HG03460 (cell line): ENCODE measurements around the gene FEZF2.

ENCODE experiments used
- ATAC-seq: cut with Tn5 transposase; IDR thresholded peaks from one replicate; pipeline ENCODE4 v1.9.1; 2021; ENCODE audit not compliant: unreplicated experiment

Gene FEZF2

DNA sequence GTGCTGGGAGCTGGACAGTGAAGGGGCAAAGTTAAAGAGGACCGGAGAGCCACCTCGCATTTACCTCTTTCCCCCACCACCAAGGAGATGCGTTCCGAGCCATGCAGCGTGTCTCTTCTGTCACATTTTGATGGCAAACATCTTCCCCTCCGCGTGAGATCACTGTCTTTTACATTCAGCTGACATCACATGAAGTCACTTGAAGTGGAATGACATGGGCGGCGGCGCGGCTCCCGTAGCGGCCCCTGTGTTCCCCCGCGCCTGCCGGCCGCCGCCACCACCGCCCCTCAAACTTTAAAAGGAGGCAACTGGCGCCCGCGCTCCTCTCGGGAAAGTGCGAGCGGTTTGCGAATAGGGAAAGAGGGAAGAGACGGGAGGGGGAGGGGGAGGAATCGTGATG lies at the start of gene FEZF2:
Gene FEZF2, minus strand, starts transcription at position 336 of the 400 bp plus-strand sequence. CDS start 682 bp downstream, outside the sequence.
- no peak for ATAC-seq

DNA sequence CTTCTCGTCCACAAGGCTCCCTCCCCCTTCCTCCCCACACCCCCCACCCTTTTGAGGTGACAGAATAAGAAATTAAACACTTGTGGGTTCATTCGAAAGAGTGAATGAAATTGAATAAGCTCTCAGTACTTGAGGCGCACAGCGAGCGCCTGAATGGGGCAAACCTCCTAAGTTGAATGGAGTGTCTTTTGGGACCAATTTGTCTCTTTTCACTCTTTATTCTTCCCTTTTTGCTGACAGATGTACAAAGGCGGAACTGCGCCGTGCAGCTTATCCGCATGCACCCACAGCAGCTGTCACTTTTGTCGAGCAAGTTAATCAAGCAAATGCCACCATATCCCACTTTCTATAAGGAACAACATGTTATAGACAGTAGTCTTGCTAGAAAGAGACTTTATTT lies 47.9 kb upstream of the FEZF2 start:
- no peak for ATAC-seq

DNA sequence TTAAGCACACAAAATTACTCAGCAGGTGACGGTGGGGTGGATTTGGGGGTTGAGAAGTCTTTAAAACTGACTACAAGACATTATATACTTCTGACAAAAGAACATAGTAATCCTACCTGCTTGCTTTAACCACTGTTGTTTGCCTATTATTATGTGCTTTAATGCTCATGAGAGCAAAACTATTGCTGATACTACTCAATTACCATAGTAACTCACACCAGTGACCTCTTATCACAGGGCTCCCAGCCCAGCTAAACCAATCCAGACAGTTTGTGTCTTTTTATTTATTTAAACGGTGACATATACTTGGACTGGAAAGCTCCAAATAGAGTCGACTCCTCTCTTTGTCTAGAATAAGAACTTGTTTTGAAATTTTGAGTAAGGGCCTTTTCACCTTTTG lies 42.8 kb upstream of the FEZF2 start:
- no peak for ATAC-seq

DNA sequence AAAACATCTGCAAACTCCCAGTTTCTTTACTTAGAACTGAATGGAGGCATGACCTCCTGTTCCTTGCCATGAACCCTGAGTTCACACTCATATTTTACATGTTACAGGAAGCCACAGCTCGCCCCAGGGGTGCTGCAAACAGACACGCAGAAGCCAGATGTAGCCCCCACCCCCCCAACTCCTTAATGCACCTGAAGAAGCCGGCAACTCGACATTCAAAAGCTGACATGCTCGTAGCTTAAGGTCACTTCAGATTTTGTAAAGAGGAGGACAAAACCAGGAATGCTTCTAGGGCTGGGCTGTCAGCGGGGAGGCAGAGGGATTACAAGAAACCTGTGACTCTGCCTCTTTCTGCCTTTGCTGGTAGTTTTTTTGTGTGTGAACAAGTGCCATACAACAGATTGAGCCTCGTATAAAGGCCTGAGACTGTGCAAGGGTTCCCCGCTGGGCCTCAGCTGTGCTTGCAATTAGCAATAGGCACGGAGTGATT lies 42.0 kb upstream of the FEZF2 start:
- ATAC-seq, result no peak

DNA sequence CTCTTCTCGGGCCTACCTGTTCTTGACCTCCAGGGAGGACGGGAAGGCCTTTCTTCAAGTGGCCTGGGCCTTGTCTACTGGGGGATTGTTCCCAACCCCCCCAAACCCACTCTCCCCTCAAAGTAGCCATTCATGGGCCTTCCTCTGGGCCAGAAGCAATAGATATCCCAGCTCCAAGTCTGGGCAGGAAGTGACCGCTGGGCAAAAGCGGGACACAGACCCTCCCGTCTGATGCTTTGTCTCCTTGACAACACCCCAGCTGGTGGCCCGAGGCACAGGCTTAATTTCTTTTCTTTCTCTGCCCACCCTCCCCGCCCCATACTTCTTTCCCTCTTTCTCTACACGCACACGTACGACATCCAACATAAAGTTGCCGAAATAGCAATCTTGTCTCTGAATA lies 41.4 kb upstream of the FEZF2 start:
- no peak for ATAC-seq

DNA sequence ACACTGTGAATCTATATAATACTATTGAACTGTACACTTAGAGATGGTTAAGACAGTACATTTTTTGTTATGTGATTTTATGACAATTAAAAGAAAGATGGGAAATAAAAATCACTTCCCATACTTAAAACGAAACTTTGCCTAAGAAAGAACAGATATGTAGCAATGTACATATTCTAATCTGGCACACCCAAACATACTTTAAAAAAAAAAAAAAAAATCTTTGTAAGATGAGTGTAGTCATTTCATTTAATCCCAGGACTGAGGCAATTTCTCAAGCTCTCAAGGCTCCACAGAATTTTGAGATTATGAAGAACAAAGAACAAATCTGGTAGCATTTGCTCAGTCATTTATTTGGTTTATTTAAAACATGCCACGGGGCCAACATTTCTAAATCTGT lies 40.3 kb upstream of the FEZF2 start:
- no peak for ATAC-seq

DNA sequence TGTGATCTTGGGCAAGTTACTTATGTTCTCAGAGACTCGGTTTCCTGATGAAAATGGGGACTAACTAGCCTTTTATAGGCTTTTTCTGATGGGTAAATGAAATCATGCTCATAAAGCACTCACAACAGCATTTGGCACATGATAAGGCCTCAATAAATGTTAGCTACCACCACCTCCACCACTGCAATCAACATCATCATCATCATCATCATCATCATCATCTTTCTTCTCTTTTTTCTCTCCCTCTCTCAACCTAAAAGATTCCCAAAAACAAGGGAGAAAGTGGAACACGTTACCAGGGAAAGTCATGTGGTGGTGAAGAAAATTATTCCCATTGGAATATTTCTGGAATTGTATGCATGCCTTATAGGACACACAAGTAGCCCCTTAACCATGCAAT lies 33.6 kb upstream of the FEZF2 start:
- no peak for ATAC-seq

DNA sequence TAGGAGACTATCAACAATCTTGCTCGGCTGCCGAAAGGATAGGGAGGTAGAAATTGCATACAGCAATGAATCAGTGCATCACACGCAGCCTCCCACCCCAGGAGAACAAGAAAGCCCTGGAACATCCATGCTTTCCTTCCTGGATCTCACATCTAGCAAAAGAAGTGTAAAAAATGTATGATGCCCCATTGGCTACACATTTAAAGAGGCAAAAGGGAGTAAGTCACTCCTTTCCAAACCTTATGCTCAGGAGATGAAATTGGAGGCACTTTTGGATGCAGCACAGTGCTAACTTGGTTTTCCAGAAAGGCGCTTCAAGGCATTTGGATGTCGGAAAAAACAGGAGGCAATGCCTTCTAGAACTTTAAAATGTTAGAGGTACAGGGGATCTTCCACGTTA lies 32.2 kb upstream of the FEZF2 start:
- no peak for ATAC-seq

DNA sequence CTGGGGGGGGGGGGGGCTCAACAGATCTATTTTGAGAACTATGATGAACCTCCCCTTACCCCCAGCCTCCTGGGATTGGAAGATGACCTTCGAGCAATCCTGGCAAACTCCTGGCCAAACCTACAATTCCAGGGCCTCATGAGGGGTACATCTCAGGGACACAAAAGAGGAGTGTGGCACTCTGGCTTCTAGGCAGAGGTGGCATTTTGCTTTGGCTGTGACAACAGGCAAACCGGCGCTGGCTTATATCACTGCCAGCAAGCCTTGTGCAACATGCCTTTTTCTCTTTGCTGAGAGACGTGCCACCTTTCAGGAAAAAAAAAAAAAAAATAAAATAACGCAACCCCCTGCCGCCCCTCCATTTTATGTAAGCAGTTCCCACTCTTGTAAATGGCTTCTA lies 31.8 kb upstream of the FEZF2 start:
- ATAC-seq, result no peak

DNA sequence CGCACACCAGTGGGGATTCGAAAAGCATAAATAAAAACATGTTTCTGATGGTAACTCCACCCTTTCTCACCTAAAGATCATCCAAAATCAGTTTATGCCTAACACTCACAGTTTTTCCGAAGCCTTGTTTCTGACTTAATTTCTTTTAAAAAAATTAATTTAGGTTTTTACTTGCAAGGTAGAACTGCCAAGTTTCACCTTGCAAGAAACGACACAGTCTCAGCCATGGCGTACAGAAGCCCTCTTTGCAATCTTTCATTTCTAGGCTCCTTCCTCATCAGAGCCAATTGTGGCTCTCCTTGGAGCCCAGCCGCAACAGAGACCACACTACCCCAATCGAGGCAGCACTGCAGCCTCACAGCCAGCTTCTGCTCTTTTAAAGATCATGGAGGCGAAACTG lies 31.0 kb upstream of the FEZF2 start:
- no peak for ATAC-seq

DNA sequence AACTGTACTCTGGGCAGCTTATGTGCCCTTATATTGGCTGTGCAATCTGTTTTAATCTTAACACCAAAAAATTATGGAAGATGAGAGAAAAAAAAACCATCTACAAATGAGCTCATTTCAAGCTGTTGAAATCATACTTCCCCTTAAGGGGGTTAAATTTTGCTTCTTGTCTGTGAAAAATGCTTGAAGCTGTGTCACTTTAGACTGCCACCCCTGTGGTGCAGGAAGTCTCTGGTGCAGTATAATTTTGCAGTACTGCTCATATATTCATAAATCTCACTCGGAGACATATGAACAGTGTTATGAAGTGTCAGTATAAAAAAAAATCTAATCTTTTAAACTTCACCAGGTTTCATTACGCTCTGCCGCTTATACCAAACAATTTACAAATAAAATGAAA lies 30.4 kb upstream of the FEZF2 start:
- ATAC-seq, result no peak

DNA sequence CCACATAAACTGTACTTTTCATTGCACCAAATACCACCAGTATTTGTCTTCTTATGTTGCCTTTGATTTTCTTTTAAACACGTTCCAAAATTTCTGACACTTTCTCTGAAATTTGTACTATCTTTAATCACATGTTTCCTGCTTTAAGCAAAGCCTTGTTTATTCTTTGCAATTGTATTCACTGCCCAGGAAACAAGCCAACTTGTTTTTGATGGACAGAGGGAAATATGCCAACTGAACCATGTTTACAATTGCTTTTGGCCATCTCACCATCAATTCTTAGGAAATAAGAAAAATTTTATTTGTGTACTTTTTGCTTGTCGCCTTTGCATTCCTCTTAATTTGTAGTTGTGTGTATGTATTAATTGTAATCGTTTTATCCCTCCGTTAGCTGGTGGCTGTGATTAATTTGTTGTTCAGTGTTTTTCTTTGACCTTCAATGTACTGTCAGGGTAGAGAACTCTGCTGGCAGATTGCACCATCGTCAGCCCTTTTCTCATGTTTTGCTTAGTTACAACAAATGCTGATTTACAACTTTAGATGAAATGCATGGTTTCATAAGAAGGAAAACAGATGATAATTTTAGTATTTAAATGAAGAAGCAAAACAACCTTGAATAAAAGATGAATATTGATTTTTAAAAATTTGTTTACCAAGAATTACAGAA lies 19.4 kb upstream of the FEZF2 start:
- no peak for ATAC-seq

DNA sequence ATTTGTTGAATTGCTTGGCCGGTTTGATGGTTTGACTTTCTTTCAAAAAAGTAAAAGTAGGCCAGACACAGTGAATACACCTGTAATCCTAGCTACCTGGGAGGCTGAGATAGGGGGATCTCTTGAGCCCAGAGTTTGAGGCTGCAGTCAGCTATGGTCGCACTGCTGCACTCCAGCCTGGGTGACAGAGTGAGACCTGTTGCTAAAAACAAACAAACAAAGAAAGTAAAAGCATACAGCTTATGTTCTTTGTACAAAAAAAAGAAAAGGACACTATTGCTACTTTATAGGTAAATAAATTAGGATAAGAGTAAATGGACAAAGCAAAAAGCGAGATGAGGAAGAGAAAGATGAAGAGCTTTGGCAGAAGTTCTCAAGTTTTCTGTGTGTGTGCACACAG lies 13.9 kb upstream of the FEZF2 start:
- ATAC-seq, result no peak

DNA sequence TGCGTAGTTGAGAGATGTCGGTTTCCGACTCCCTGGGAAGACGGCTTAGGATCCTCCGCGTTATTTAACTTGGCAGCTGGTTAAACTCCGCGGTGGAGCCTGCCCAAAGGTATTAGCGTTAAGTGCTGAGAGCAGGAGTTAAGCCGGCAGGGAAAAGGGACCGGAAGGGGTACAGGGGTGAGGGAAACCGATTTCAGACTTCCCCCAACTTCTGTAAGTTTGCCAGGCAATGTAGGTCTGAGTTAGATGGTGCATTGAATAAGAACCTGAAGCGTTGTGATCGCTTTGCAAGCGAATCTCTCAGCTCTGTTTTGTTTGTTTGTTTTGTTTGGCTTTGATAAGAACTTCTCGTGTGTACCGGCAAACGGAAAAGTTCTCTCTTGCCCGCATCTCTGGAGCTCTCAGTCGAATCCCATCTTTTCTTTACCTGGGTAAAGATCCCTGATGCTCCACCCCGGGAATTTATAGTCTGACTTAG lies 6.0 kb upstream of the FEZF2 start:
- ATAC-seq, result no peak

DNA sequence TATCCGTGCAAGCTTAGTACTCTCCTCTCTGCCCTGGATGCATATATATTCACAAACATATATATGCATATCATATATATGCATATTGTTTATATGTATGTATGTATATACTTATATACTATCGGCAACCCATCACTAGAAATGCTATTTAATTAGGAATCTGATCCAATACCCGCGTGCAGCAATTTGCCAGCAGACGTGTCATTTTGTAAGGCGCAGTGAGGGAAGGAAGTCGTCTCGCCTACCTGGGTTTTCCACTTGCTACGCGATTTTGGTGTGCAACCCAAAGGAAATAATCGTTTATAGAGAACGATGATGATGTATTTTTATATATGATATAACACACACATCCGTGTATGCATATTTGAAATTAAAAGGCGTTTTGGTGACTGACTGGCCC lies 5.6 kb upstream of the FEZF2 start:
- ATAC-seq, result no peak

DNA sequence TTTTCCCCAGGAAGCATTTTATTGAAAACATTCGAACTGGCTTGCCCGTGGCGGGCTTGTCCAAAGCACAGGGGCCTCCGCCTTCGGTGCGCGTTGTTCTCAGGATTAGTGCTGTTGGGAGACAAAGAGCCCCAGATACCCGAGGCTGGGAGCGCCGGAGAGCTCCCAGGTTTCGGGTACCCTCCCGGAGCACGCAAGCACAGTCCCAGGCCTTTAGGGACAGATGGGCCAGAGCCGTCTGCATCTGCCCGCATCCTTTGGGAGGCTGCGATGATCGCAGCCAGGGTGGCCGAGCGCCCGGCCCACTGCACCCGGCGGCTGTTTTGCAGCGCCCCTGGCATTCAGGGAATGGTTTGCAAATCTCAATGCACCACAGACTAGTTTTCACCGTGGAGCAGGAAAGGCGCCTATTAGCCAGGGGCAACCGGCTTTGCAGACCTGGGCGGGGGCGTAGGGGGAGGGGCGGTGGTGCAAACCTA lies 5.0 kb upstream of the FEZF2 start:
- ATAC-seq, result no peak

DNA sequence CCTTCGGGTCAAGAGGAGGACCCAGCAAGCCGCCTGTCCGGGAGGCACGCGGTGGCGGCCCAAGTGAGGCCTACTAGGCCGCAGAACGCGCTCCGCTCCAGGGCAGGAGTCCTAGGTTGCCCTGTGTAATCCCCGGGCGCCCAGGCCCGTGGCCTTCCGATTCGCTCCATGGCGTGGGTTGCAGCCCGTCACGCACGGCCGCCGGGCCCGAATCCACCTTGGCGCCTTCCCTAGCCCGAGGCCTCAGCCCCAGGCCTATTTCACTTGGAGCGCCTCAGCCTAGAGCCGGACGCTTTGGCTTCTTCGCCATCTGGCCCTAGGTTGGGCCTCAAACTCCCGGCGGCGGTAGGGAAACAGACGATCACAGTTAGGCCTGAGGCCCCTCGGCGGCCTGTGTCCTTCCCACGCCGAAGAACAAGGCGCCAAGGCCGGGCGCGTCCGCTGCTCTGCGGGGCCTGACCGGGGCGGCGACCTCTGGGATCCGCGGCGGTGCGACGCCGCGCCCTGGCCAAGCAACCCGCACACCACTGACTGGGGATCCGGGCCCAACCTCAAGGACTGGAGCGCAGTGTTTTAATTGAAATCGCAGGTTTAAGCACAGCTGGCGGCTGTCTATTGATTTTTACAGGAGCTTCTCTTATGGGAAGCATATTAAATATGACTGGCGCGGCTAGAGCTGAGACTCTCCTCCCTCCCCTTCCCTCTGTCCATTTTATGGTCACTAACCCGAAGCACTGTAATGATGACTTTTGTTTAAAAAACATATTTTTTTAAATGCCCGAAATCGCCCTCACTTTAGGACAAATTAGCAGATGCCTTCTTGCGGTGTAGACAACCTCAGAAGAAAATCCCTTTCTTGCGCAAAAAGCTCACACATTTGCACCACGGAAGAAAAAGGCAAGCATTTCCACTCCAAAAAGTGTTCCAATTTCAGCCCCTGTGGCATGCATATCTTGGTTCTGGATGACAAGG lies 3.8 kb upstream of the FEZF2 start:
- no peak for ATAC-seq

DNA sequence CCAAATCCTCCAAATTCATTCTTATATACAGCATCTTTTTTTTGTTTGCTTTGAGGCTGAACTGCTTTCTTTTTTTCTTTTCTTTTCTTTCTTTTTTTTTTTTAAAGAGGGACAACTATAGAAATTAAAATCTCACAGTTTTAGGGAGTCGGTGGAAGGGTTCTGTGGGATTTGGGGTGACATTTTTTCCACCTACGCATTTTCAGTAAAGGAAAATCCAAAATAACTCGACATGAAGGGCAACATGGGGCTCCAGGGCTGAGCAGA lies 3.0 kb upstream of the FEZF2 start:
- ATAC-seq, result no peak

DNA sequence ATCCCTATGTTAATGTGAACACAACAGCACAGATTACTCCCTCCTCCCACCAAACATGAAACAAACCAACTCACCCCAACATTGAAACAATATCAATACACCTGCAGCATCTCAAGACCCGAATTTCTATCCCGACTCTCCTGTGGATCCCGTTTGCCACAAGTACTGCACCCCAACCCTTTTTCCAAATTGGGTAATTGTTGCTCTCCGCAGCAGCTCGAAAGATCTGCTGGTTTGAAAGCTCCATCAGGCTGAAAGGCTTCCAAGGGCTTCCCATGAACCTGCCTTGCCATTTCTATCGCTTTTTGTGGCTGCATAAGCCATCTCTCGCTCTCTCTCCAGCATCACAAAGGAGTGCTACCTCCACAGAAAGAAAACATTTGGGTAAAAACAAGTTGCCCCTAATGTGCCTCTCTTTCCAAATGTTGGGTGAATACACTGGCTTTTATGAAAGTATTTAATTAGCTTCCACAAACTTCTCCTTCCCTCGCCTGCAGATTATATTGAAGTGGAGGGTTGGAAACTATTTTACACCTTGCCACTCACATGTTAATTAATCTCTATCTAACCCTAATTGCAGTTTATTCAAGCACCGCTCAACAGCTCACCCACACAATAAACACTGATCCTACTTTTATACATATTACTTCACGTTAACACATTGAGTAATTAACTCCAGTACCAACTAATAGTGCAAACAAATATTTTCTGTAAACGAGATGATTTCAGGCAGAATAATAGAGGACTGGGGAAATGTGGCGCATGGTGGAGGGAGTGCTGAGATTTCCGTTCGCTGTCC lies 2.5 kb upstream of the FEZF2 start:
- ATAC-seq, result no peak

DNA sequence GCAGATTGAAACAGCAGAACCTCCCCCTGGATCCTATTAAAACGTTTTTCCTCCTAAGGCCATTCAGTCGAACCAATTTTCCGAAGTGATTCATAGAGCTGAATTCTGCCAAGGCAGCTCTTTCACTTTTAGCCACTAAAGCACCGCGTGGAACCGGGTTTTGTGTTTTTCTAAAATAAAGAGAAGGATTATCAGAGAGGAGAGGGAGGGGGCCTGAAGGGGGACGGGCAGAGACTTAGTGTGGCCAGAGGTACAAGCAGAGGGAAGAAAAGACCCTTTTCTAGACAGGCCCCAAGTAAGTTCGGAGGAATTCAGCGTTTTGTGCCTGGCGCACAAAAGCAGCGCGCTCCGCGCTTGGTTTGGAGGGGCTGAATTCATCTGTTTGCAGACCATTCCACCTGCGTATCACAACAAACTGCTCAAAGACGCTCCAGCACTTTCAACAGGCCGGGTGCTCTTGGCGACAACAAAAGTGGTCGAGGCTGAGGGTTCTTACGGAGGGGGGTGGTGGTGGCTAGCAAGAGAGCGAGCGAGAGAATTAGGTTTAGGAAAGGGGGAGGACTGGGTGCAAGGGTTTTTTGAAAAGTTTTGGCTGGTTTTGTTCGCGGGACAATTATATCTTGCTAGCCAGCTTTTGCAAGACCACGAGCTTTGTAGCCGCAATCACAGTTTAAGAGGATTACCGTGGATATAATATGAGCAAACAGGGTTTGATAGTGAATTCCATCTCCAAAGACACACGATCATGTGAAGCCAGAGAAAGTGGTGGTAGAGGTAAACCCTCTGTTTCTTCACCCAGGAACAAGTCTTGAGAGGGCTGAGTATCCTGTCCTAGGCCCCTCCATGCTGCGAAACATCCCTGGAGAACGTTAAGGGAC lies 1.2 kb upstream of the FEZF2 start:
- no peak for ATAC-seq
